GM23338 (cell line): ENCODE results near the gene MED12L. TPM values are rescaled to one million over a fixed set of nuclear protein-coding genes. Genes with fewer than 3 reads are reported as not detected.

Experiments
- ATAC-seq: fragments of 200-7000 bp; cut with Tn5 transposase; 3 replicates; pipeline ENCODE4 v1.9.1; 2020
- DNase-seq: peaks from one replicate; pipeline ENCODE4 v3.0.0-alpha.2; 2015; ENCODE audit warnings: low spot score
- H2AFZ ChIP-seq: fragments of 200-600 bp; sonication (generic); 2 replicates; pipeline ENCODE4 v1.8.0; 2016; ENCODE audit warnings: antibody characterized with exemption, mild to moderate bottlenecking, moderate library complexity
- H3F3A ChIP-seq: fragments of 200-600 bp; sonication (generic); replicated peaks from 2 replicates; pipeline ENCODE4 v1.8.0; 2017; ENCODE audit warnings: antibody characterized with exemption, mixed run types, low read depth
- H3K27ac ChIP-seq: fragments of 200-600 bp; sonication (generic); 2 replicates; pipeline ENCODE4 v1.6.1; 2016; ENCODE audit warnings: low read depth
- H3K27me3 ChIP-seq: fragments of 200-600 bp; sonication (generic); 2 replicates; pipeline ENCODE4 v1.8.0; 2016; ENCODE audit warnings: mild to moderate bottlenecking, mixed run types, moderate library complexity; ENCODE audit not compliant: insufficient read depth
- H3K36me3 ChIP-seq: fragments of 200-600 bp; sonication (generic); 2 replicates; pipeline ENCODE4 v1.8.0; 2016; ENCODE audit warnings: mild to moderate bottlenecking; ENCODE audit not compliant: insufficient read depth
- H3K4me1 ChIP-seq: fragments of 200-600 bp; sonication (generic); 2 replicates; pipeline ENCODE4 v1.8.0; 2016; ENCODE audit warnings: mild to moderate bottlenecking, moderate library complexity; ENCODE audit not compliant: insufficient read depth
- H3K4me2 ChIP-seq: fragments of 200-600 bp; sonication (generic); 2 replicates; pipeline ENCODE4 v1.7.1; 2017; ENCODE audit warnings: mixed run types
- H3K4me3 ChIP-seq: fragments of 200-600 bp; sonication (generic); 2 replicates; pipeline ENCODE4 v1.6.1; 2016; ENCODE audit warnings: mixed run types
- H3K79me2 ChIP-seq: fragments of 200-600 bp; sonication (generic); replicated peaks from 2 replicates; pipeline ENCODE4 v1.8.0; 2017; ENCODE audit warnings: mild to moderate bottlenecking; ENCODE audit not compliant: insufficient read depth
- H3K9me2 ChIP-seq: fragments of 200-600 bp; sonication (generic); 2 replicates; pipeline ENCODE4 v1.8.0; 2017; ENCODE audit not compliant: insufficient read depth
- H4K20me1 ChIP-seq: fragments of 200-600 bp; sonication (generic); replicated peaks from 2 replicates; pipeline ENCODE4 v1.8.0; 2017; ENCODE audit warnings: mild to moderate bottlenecking; ENCODE audit not compliant: insufficient read depth
- H3K27ac Mint-ChIP-seq: 2 replicates; pipeline ENCODE4 v1.8.0; 2020; ENCODE audit warnings: inconsistent platforms, mild to moderate bottlenecking, moderate library complexity, mixed read lengths
- H3K27me3 Mint-ChIP-seq: 3 replicates; pipeline ENCODE4 v1.8.0; 2022; ENCODE audit warnings: low read depth, mild to moderate bottlenecking, moderate library complexity, mixed read lengths, inconsistent platforms; ENCODE audit not compliant: insufficient read depth, poor library complexity
- H3K36me3 Mint-ChIP-seq: 3 replicates; pipeline ENCODE4 v1.8.0; 2021; ENCODE audit warnings: low read depth, mild to moderate bottlenecking, inconsistent platforms, moderate library complexity, mixed read lengths
- H3K4me1 Mint-ChIP-seq: 3 replicates; pipeline ENCODE4 v1.8.0; 2020; ENCODE audit warnings: mild to moderate bottlenecking, inconsistent platforms, mixed read lengths
- H3K4me3 Mint-ChIP-seq: 3 replicates; pipeline ENCODE4 v1.8.0; 2021; ENCODE audit warnings: moderate library complexity, mild to moderate bottlenecking, inconsistent platforms, mixed read lengths
- H3K9me3 Mint-ChIP-seq: 3 replicates; pipeline ENCODE4 v1.8.0; 2020; ENCODE audit warnings: moderate library complexity, mild to moderate bottlenecking, inconsistent platforms, mixed read lengths
- EZH2phosphoT487 ChIP-seq: fragments of 200-600 bp; sonication (generic); IDR thresholded peaks from one replicate; pipeline ENCODE4 v1.8.1; 2018; ENCODE audit warnings: antibody characterized with exemption; ENCODE audit not compliant: unreplicated experiment
- POLR2AphosphoS5 ChIP-seq: IDR thresholded peaks from 2 replicates; pipeline ENCODE4 v1.6.1; 2016; ENCODE audit warnings: antibody characterized with exemption, low read depth
- STAT1 ChIP-seq: IDR thresholded peaks from one replicate; pipeline ENCODE4 v1.6.1; 2016; ENCODE audit warnings: antibody characterized with exemption; ENCODE audit not compliant: unreplicated experiment
- ZNF114 ChIP-seq: fragments of 250-450 bp; sonication (Bioruptor Pico); IDR thresholded peaks from 2 replicates; pipeline ENCODE4 v1.5.0; 2020; ENCODE audit warnings: mild to moderate bottlenecking, moderate library complexity
- ZNF331 ChIP-seq: fragments of 250-450 bp; sonication (Bioruptor Pico); IDR thresholded peaks from 2 replicates; pipeline ENCODE4 v1.5.0; 2020; ENCODE audit warnings: low read depth, mild to moderate bottlenecking, moderate library complexity
- polyA plus RNA-seq: library from polyadenylated mRNA; unstranded; fragments of >200 nt; fragmentation: Nextera tagmentation; extraction: Ambion mirVana; gene quantifications from 2 replicates; pipeline ENCODE4 v1.2.1, GENCODE V29; 2016
- total RNA-seq: library from RNA; depleted of rRNA; stranded (reverse); fragments of >200 nt; shearing (Covaris generic); gene quantifications from 2 replicates; pipeline ENCODE4 v1.2.3, GENCODE V29; 2014
- TF ChIP-seq, protein P1 (sequence below), 2 experiments: fragments of 200-600 bp in 1 of 2; sonication (generic) in 1 of 2; conservative IDR thresholded peaks; 2 replicates each; pipeline versions ENCODE4 v1.5.1 to v1.6.1; 2016 to 2017; ENCODE audit warnings: antibody characterized with exemption in 2 of 2, low read depth in 2 of 2, mild to moderate bottlenecking in 2 of 2, moderate library complexity in 1 of 2
- TF ChIP-seq, protein P2 (sequence below): fragments of 250-450 bp; sonication (Bioruptor Pico); IDR thresholded peaks from 2 replicates; pipeline ENCODE4 v1.5.0; 2020; ENCODE audit warnings: mild to moderate bottlenecking, moderate library complexity
- TF ChIP-seq, protein P3 (sequence below): IDR thresholded peaks from 2 replicates; pipeline ENCODE4 v1.6.1; 2016; ENCODE audit warnings: antibody characterized with exemption

MED12L gene
- total and polyA plus RNA-seq, 2 experiments from 2014 or later: 5.7 to 25.0 TPM

DNA sequence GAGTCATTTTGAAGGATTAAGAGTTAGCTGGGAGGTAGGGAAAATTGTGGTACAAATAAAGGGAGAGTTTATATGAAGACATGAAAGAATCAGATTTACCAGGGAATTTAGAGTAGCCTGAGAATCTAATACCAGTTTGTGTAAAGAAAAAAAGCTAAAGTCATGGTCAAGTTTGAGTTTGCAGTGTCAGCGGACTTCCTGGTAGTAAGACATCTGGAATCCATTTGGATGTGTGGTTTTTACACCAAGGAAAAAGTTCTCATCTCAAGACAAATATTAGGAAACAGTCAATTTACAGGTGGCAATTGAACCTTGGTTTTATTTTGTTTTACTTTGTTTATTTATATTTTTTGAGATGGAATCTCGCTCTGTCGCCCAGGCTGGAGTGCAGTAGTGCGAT is 300.6 kb downstream of the MED12L start:
- no peaks in the 10 kb centered on the region for H3K9me3 Mint-ChIP-seq
- Histone ChIP-seq H3K4me1 (peaks cover 2% of the 10 kb centered on the region; the same call in 1 of the 2 replicates), H3K27ac (no peak overlapping the region), H2AFZ (no peak overlapping the region), H3K9me2 (no peaks in the 10 kb centered on the region), H3K4me3 (no peak overlapping the region), H3K36me3 (peaks cover 10% of the 10 kb centered on the region; the same call in 1 of the 2 replicates), H3K27me3 (no peaks in the 10 kb centered on the region), H3K79me2 (no peaks in the 10 kb centered on the region), H4K20me1 (no peaks in the 10 kb centered on the region), H3K4me2 (no peak overlapping the region), H3F3A (no peaks in the 10 kb centered on the region)
- H3K4me1 Mint-ChIP-seq: peaks cover 10% of the 10 kb centered on the region
- H3K36me3 Mint-ChIP-seq: peaks cover 23% of the 10 kb centered on the region
- no peaks in the 10 kb centered on the region for H3K27me3 Mint-ChIP-seq
- TF ChIP-seq, protein P1, sequence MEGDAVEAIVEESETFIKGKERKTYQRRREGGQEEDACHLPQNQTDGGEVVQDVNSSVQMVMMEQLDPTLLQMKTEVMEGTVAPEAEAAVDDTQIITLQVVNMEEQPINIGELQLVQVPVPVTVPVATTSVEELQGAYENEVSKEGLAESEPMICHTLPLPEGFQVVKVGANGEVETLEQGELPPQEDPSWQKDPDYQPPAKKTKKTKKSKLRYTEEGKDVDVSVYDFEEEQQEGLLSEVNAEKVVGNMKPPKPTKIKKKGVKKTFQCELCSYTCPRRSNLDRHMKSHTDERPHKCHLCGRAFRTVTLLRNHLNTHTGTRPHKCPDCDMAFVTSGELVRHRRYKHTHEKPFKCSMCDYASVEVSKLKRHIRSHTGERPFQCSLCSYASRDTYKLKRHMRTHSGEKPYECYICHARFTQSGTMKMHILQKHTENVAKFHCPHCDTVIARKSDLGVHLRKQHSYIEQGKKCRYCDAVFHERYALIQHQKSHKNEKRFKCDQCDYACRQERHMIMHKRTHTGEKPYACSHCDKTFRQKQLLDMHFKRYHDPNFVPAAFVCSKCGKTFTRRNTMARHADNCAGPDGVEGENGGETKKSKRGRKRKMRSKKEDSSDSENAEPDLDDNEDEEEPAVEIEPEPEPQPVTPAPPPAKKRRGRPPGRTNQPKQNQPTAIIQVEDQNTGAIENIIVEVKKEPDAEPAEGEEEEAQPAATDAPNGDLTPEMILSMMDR (conservative IDR thresholded peaks at IDR 0.05; ENCODE audit: low read depth in 2 of 2): no peak
- TF ChIP-seq POLR2AphosphoS5 (no peak), ZNF331 (CRISPR knock-in tag) (no peak), STAT1 (no peak), EZH2phosphoT487 (no peak), ZNF114 (CRISPR knock-in tag) (no peak)
- TF ChIP-seq, protein P2, sequence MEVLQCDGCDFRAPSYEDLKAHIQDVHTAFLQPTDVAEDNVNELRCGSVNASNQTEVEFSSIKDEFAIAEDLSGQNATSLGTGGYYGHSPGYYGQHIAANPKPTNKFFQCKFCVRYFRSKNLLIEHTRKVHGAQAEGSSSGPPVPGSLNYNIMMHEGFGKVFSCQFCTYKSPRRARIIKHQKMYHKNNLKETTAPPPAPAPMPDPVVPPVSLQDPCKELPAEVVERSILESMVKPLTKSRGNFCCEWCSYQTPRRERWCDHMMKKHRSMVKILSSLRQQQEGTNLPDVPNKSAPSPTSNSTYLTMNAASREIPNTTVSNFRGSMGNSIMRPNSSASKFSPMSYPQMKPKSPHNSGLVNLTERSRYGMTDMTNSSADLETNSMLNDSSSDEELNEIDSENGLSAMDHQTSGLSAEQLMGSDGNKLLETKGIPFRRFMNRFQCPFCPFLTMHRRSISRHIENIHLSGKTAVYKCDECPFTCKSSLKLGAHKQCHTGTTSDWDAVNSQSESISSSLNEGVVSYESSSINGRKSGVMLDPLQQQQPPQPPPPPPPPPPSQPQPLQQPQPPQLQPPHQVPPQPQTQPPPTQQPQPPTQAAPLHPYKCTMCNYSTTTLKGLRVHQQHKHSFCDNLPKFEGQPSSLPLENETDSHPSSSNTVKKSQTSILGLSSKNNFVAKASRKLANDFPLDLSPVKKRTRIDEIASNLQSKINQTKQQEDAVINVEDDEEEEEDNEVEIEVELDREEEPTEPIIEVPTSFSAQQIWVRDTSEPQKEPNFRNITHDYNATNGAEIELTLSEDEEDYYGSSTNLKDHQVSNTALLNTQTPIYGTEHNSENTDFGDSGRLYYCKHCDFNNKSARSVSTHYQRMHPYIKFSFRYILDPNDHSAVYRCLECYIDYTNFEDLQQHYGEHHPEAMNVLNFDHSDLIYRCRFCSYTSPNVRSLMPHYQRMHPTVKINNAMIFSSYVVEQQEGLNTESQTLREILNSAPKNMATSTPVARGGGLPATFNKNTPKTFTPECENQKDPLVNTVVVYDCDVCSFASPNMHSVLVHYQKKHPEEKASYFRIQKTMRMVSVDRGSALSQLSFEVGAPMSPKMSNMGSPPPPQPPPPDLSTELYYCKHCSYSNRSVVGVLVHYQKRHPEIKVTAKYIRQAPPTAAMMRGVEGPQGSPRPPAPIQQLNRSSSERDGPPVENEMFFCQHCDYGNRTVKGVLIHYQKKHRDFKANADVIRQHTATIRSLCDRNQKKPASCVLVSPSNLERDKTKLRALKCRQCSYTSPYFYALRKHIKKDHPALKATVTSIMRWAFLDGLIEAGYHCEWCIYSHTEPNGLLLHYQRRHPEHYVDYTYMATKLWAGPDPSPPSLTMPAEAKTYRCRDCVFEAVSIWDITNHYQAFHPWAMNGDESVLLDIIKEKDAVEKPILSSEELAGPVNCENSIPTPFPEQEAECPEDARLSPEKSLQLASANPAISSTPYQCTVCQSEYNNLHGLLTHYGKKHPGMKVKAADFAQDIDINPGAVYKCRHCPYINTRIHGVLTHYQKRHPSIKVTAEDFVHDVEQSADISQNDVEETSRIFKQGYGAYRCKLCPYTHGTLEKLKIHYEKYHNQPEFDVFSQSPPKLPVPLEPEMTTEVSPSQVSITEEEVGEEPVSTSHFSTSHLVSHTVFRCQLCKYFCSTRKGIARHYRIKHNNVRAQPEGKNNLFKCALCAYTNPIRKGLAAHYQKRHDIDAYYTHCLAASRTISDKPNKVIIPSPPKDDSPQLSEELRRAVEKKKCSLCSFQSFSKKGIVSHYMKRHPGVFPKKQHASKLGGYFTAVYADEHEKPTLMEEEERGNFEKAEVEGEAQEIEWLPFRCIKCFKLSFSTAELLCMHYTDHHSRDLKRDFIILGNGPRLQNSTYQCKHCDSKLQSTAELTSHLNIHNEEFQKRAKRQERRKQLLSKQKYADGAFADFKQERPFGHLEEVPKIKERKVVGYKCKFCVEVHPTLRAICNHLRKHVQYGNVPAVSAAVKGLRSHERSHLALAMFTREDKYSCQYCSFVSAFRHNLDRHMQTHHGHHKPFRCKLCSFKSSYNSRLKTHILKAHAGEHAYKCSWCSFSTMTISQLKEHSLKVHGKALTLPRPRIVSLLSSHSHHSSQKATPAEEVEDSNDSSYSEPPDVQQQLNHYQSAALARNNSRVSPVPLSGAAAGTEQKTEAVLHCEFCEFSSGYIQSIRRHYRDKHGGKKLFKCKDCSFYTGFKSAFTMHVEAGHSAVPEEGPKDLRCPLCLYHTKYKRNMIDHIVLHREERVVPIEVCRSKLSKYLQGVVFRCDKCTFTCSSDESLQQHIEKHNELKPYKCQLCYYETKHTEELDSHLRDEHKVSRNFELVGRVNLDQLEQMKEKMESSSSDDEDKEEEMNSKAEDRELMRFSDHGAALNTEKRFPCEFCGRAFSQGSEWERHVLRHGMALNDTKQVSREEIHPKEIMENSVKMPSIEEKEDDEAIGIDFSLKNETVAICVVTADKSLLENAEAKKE (CRISPR knock-in tag): no peak
- TF ChIP-seq, protein P3, sequence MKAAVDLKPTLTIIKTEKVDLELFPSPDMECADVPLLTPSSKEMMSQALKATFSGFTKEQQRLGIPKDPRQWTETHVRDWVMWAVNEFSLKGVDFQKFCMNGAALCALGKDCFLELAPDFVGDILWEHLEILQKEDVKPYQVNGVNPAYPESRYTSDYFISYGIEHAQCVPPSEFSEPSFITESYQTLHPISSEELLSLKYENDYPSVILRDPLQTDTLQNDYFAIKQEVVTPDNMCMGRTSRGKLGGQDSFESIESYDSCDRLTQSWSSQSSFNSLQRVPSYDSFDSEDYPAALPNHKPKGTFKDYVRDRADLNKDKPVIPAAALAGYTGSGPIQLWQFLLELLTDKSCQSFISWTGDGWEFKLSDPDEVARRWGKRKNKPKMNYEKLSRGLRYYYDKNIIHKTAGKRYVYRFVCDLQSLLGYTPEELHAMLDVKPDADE: no peak
- ATAC-seq: no peak
- no peak overlapping the region for H3K4me3 Mint-ChIP-seq
- DNase-seq: no peak
- H3K27ac Mint-ChIP-seq: no peak overlapping the region
